A549 (cell line): ENCODE measurements around the gene DHRS4. TPM values are rescaled to one million over a fixed set of nuclear protein-coding genes. Genes with fewer than 3 reads are reported as not detected.
"Not testable (repeated sequence)": the region's sequence is repeated elsewhere in the genome, so short reads cannot be mapped to it uniquely, and the experiment has no call there.

ENCODE experiments used
- ATAC-seq, 2 experiments: fragments of 200-7000 bp in 1 of 2; fragments of >200 bp in 1 of 2; cut with Nextera tagmentation in 1 of 2; cut with Tn5 transposase in 1 of 2; 3 replicates each; pipeline versions ENCODE4 v1.8.0 to v1.9.1; 2018 to 2020; ENCODE audit warnings: mild to moderate bottlenecking in 1 of 2, moderate library complexity in 1 of 2
- CTCF ChIA-PET: fragments of 300-600 bp; sonication (Branson Sonifier 250); formaldehyde crosslinking; extraction: SDS; loops from one replicate; lab custom pipeline; 2021; ENCODE audit warnings: antibody characterized with exemption, inconsistent platforms; lab: Yijun Ruan, JAX
- POLR2A ChIA-PET: fragments of 350-600 bp; formaldehyde crosslinking; extraction: SDS; loops from one replicate; lab custom pipeline; 2021; ENCODE audit warnings: antibody characterized with exemption, inconsistent platforms; lab: Yijun Ruan, JAX
- DNase-seq, 2 experiments: peaks; one replicate each; pipeline versions ENCODE4 v3.0.0 to v3.0.0-alpha.2; 2011 to 2016; ENCODE audit warnings: low read depth in 1 of 2, low spot score in 1 of 2
- FAIRE-seq: peaks from 2 replicates; lab custom pipeline; 2011; peaks lifted over from hg19 to GRCh38; lab: Jason Lieb, UNC
- H3K27ac ChIP-seq, 2 experiments: fragments of >200 bp; sonication (Bioruptor Twin); formaldehyde crosslinking; 3 replicates each; pipeline ENCODE4 v1.5.1; 2016 to 2017
- H3K4me1 ChIP-seq: fragments of >200 bp; sonication (Bioruptor Twin); formaldehyde crosslinking; 3 replicates; pipeline ENCODE4 v1.6.1; 2016
- H3K4me2 ChIP-seq: fragments of >200 bp; sonication (Bioruptor Twin); formaldehyde crosslinking; 3 replicates; pipeline ENCODE4 v1.6.1; 2016
- H3K4me3 ChIP-seq: fragments of >200 bp; sonication (Bioruptor Twin); formaldehyde crosslinking; 3 replicates; pipeline ENCODE4 v1.5.1; 2016
- H3K9me3 ChIP-seq: fragments of >200 bp; sonication (Bioruptor Twin); formaldehyde crosslinking; 3 replicates; pipeline ENCODE4 v1.6.1; 2016
- BCL3 ChIP-seq: fragments of >200 bp; sonication (Bioruptor Twin); formaldehyde crosslinking; IDR thresholded peaks from 3 replicates; pipeline ENCODE4 v1.6.1; 2016
- CBX2 ChIP-seq: fragments of 200-600 bp; sonication (generic); IDR thresholded peaks from 2 replicates; pipeline ENCODE4 v1.6.1; 2016; ENCODE audit warnings: low read depth, mild to moderate bottlenecking, borderline replicate concordance
- CEBPB ChIP-seq, 2 experiments: fragments of >200 bp in 1 of 2; sonication (Bioruptor Twin) in 1 of 2; formaldehyde crosslinking in 1 of 2; IDR thresholded peaks; 2 replicates each; pipeline ENCODE4 v1.6.1; 2012 to 2016
- CHD2 ChIP-seq: fragments of 150-350 bp; IDR thresholded peaks from 2 replicates; pipeline ENCODE4 v1.6.1; 2014; ENCODE audit warnings: low read length; ENCODE audit not compliant: partially characterized antibody
- EHF ChIP-seq: fragments of 250-450 bp; sonication (Bioruptor Pico); IDR thresholded peaks from 2 replicates; pipeline ENCODE4 v1.5.0; 2020; ENCODE audit warnings: mild to moderate bottlenecking
- EHMT2 ChIP-seq: fragments of 200-600 bp; sonication (generic); IDR thresholded peaks from 2 replicates; pipeline ENCODE4 v1.6.1; 2016; ENCODE audit warnings: antibody characterized with exemption, low read depth, mild to moderate bottlenecking, moderate library complexity
- EP300 ChIP-seq, 2 experiments: fragments of >200 bp; sonication (Bioruptor Twin); formaldehyde crosslinking; IDR thresholded peaks; 2 replicates in 1 of 2; 3 replicates in 1 of 2; pipeline ENCODE4 v1.6.1; 2016 to 2017
- FOSB ChIP-seq: fragments of 250-450 bp; sonication (Bioruptor Pico); IDR thresholded peaks from 2 replicates; pipeline ENCODE4 v1.5.0; 2020; ENCODE audit warnings: mild to moderate bottlenecking, moderate library complexity
- FOSL2 ChIP-seq, 2 experiments: fragments of 450-650 bp in 1 of 2; fragments of >200 bp in 1 of 2; sonication (Bioruptor Twin) in 1 of 2; formaldehyde crosslinking; IDR thresholded peaks; 2 replicates each; pipeline versions ENCODE4 v1.5.0 to v1.6.1; 2016 to 2020; ENCODE audit warnings: mild to moderate bottlenecking in 1 of 2, moderate library complexity in 1 of 2
- GATA3 ChIP-seq: IDR thresholded peaks from 2 replicates; pipeline ENCODE4 v1.6.1; 2012; ENCODE audit warnings: borderline replicate concordance
- HEYL ChIP-seq: fragments of 250-450 bp; sonication (Bioruptor Pico); IDR thresholded peaks from 2 replicates; pipeline ENCODE4 v1.8.0; 2021; ENCODE audit warnings: mild to moderate bottlenecking, moderate library complexity
- HOXA7 ChIP-seq: fragments of 250-450 bp; sonication (Bioruptor Pico); IDR thresholded peaks from 2 replicates; pipeline ENCODE4 v1.5.0; 2020; ENCODE audit warnings: mild to moderate bottlenecking, moderate library complexity
- HOXB13 ChIP-seq: fragments of 250-450 bp; sonication (Bioruptor Pico); IDR thresholded peaks from 2 replicates; pipeline ENCODE4 v1.5.0; 2020; ENCODE audit warnings: low read depth, mild to moderate bottlenecking, moderate library complexity
- JUN ChIP-seq, 2 experiments: fragments of >200 bp; sonication (Bioruptor Twin); formaldehyde crosslinking; IDR thresholded peaks; 2 replicates in 1 of 2; 3 replicates in 1 of 2; pipeline ENCODE4 v1.6.1; 2016 to 2017
- JUNB ChIP-seq: fragments of >200 bp; sonication (Bioruptor Twin); formaldehyde crosslinking; IDR thresholded peaks from 2 replicates; pipeline ENCODE4 v1.6.1; 2016
- MAZ ChIP-seq: fragments of 150-350 bp; IDR thresholded peaks from 2 replicates; pipeline ENCODE4 v1.6.1; 2014; ENCODE audit warnings: antibody characterized with exemption, low read depth, low read length, borderline replicate concordance
- NFE2L2 ChIP-seq: fragments of 150-350 bp; conservative IDR thresholded peaks from 2 replicates; pipeline ENCODE4 v1.6.1; 2014; ENCODE audit warnings: low read length
- NR3C1 ChIP-seq: fragments of >200 bp; sonication (Bioruptor Twin); formaldehyde crosslinking; IDR thresholded peaks from 3 replicates; pipeline ENCODE4 v1.6.1; 2017
- RAD21 ChIP-seq, 2 experiments: fragments of >200 bp in 1 of 2; sonication (Bioruptor Twin) in 1 of 2; formaldehyde crosslinking in 1 of 2; IDR thresholded peaks in 1 of 2; conservative IDR thresholded peaks in 1 of 2; 2 replicates in 1 of 2; 3 replicates in 1 of 2; pipeline ENCODE4 v1.6.1; 2012 to 2018; ENCODE audit warnings: inconsistent platforms in 1 of 2
- RARB ChIP-seq: fragments of 250-450 bp; sonication (Bioruptor Pico); IDR thresholded peaks from 2 replicates; pipeline ENCODE4 v1.8.0; 2021; ENCODE audit warnings: mild to moderate bottlenecking, moderate library complexity
- TFCP2L1 ChIP-seq: fragments of 250-450 bp; sonication (Bioruptor Pico); IDR thresholded peaks from 2 replicates; pipeline ENCODE4 v1.5.0; 2021; ENCODE audit warnings: mild to moderate bottlenecking
- TP53 ChIP-seq: fragments of 250-450 bp; sonication (Bioruptor Pico); IDR thresholded peaks from 2 replicates; pipeline ENCODE4 v1.5.0; 2021; ENCODE audit warnings: mild to moderate bottlenecking, moderate library complexity
- WGBS: methylation state at CpG from one replicate; pipeline ENCODE4 v1.1.6; 2017; ENCODE audit errors: missing lambda C conversion rate; 5-methylcytosine and 5-hydroxymethylcytosine counted together
- polyA plus RNA-seq, 4 experiments: library from polyadenylated mRNA; depleted of rRNA in 3 of 4; stranded (reverse); fragments of >200 nt; fragmentation: RNase III in 1 of 4; extraction: RNeasy Plus Mini Kit Qiagen cat#74134 plus additional on column Dnase treatment in 1 of 4; gene quantifications; 2 replicates in 3 of 4; 3 replicates in 1 of 4; pipeline ENCODE4 v1.2.3, GENCODE V29; 2011 to 2017
- TF ChIP-seq, protein P1 (sequence below): fragments of 150-350 bp; IDR thresholded peaks from 2 replicates; pipeline ENCODE4 v1.6.1; 2014; ENCODE audit warnings: low read depth, mild to moderate bottlenecking, low read length

DHRS4 gene
- polyA plus RNA-seq, 2 of the 4 experiments (the other 2 are of a cell fraction) = 28.5 to 64.8 TPM

DNA sequence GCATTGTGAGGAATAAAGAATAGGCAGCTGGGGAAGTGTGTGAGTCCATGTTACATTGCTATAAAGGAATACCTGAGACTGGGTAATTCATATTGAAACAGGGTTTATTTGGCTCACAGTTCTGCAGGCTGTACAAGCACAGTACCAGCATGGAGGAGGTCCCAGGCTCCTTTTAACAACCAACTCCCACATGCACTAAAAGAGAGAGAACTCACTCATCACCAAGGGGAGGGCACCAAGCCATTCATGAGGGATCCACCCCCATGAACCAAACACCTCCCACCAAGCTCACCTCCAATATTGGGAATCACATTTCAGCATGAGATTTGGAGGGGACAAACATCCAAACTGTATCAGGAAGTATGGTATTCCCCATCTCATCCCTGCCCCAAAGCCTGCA, 11.9 kb upstream of the DHRS4 start (continued):
- TF ChIP-seq CBX2 = no peak
- TF ChIP-seq MAZ = no peak
- no peak for TF ChIP-seq RAD21 (conservative IDR thresholded peaks at IDR 0.05 in 1 of 2, IDR thresholded peaks at IDR 0.05 in 1 of 2)
- TF ChIP-seq CHD2 = no peak
- TF ChIP-seq JUNB = no peak
- TF ChIP-seq, all 56 proteins: peak for 0

- FAIRE-seq = no peak
Observed at GRCh38 chr14:23942587-23942986, 11.0 kb upstream of the DHRS4 start.

GRCh38 chr14:23949069-23949468, 4.5 kb upstream of the DHRS4 start:
- FAIRE-seq, ATAC-seq, H3K9me3 ChIP-seq, H3K4me3 ChIP-seq, H3K4me1 ChIP-seq, CTCF ChIA-PET, H3K27ac ChIP-seq, POLR2A ChIA-PET, H3K4me2 ChIP-seq, DNase-seq: not testable (repeated sequence)
- 21% methylated on average over 2 of the region's 2 CpGs for WGBS

More at GRCh38 chr14:23942587-23942986, 11.0 kb upstream of the DHRS4 start:
- H3K4me3 ChIP-seq = no peak overlapping the region
- no peaks in the 10 kb centered on the region for H3K4me1 ChIP-seq
- CTCF ChIA-PET = interaction anchor here (1.5 to 1.9 kb wide), 2 partner anchors 11 to 12 kb away, joined by 5 to 7 read pairs; partner anchors contain the start of gene DHRS4
- no peak for ATAC-seq
- 75% methylated on average over 7 of the region's 7 CpGs for WGBS
- no peaks in the 10 kb centered on the region for H3K9me3 ChIP-seq
- no peak overlapping the region for H3K4me2 ChIP-seq
- no peak overlapping the region for H3K27ac ChIP-seq
- TF ChIP-seq FOSB (CRISPR knock-in tag) = no peak
- no peak for TF ChIP-seq NR3C1
- TF ChIP-seq, protein P1, sequence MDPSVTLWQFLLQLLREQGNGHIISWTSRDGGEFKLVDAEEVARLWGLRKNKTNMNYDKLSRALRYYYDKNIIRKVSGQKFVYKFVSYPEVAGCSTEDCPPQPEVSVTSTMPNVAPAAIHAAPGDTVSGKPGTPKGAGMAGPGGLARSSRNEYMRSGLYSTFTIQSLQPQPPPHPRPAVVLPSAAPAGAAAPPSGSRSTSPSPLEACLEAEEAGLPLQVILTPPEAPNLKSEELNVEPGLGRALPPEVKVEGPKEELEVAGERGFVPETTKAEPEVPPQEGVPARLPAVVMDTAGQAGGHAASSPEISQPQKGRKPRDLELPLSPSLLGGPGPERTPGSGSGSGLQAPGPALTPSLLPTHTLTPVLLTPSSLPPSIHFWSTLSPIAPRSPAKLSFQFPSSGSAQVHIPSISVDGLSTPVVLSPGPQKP = no peak
- TF ChIP-seq NFE2L2 = no peak
- no peak for TF ChIP-seq GATA3
- TF ChIP-seq EHMT2 = no peak
- no peak for TF ChIP-seq BCL3
- TF ChIP-seq HOXB13 (CRISPR knock-in tag) = no peak
- TF ChIP-seq JUNB = no peak
- no peak for TF ChIP-seq HEYL (CRISPR knock-in tag)
- no peak for TF ChIP-seq CHD2
- TF ChIP-seq EHF (CRISPR knock-in tag) = no peak
- TF ChIP-seq MAZ = no peak
- TF ChIP-seq TFCP2L1 (CRISPR knock-in tag) = no peak
- TF ChIP-seq, all 56 proteins: peak for 0
- DNase-seq = no peak
- POLR2A ChIA-PET = no interaction called here

DNA sequence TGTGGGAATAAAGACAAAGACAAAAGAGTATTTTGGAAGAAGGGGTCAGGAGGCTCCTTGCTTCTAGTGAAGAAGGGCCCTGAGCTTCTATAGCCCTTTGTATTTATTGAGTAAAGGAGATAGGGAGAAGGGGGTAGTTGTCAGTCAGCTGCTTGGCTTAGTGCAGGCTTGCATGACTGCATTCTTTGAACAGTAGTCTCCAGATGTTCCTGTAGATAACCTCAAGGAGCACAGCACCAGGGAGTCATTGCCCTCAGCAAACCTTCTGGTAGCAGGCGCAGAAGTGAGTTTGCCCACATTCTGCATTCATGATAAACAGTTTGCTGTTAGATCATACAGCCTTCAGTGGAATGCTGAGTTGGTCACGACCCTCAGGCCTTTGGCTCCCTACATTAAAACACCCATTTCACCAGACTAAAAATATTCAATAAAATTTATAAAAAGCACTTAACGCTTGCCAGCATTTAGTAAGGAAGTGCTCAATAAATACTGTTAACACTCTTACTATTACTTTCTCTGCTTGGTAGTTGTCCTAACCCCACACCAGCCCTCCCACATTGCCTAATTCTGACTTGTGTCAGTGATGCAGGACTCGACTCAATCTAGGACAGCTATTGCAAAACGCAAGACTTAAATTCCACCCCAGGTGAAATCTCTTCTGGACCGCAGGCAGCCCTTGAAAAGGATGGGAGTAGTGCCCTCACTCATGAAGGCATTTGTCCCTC, 3.0 kb upstream of the DHRS4 start:
- H3K4me1 ChIP-seq = peaks cover 5% of the 10 kb centered on the region; the same call in 1 of the 3 replicates
- CTCF ChIA-PET = interaction anchor here (0.7 to 1.6 kb wide), 4 partner anchors 59 to 320 kb away, joined by 3 read pairs; no protein-coding TSS in a partner anchor
- no peak for FAIRE-seq
- no peak overlapping the region for H3K27ac ChIP-seq
- TF ChIP-seq HOXA7 (CRISPR knock-in tag) (no peak), CEBPB (IDR thresholded peaks at IDR 0.05) (no peak), RARB (no peak), CBX2 (no peak), JUN (IDR thresholded peaks at IDR 0.05) (no peak), TP53 (no peak), EHMT2 (no peak), EP300 (IDR thresholded peaks at IDR 0.05) (no peak), FOSL2 (IDR thresholded peaks at IDR 0.05) (no peak), FOSL2 (CRISPR knock-in tag; IDR thresholded peaks at IDR 0.05) (no peak)
- H3K4me2 ChIP-seq = no peak overlapping the region
- POLR2A ChIA-PET = no interaction called here
- no peak overlapping the region for H3K4me3 ChIP-seq
- no peak for ATAC-seq
- no peak for DNase-seq
- WGBS = 83% methylated on average over 6 of the region's 6 CpGs
- 0 out of 3 replicates have a peak, but pooled peaks cover 2% of the 10 kb centered on the region for H3K9me3 ChIP-seq
